HEK293T (cell line): Measurements from ENCODE around the gene ADGRG1.

Source experiments
- CTCF ChIA-PET: fragments of 350-600 bp; formaldehyde crosslinking; extraction: SDS; loops from one replicate; lab custom pipeline; 2021; ENCODE audit warnings: antibody characterized with exemption, inconsistent platforms; lab: Yijun Ruan, JAX
- POLR2A ChIA-PET: fragments of 350-600 bp; formaldehyde crosslinking; extraction: SDS; loops from one replicate; lab custom pipeline; 2020; ENCODE audit warnings: antibody characterized with exemption, inconsistent platforms; lab: Yijun Ruan, JAX
- DNase-seq: peaks from one replicate; pipeline ENCODE4 v3.0.0; 2012; ENCODE audit warnings: mixed read lengths; ENCODE audit errors: extremely low spot score
- ARNT ChIP-seq: fragments of 450-650 bp; IDR thresholded peaks from 2 replicates; pipeline ENCODE4 v1.6.1; 2017; ENCODE audit warnings: mild to moderate bottlenecking
- BHLHE40 ChIP-seq: fragments of 450-650 bp; IDR thresholded peaks from 2 replicates; pipeline ENCODE4 v1.6.1; 2016; ENCODE audit warnings: mild to moderate bottlenecking, moderate library complexity, borderline replicate concordance
- CTBP1 ChIP-seq: fragments of 450-650 bp; IDR thresholded peaks from 2 replicates; pipeline ENCODE4 v1.6.1; 2016; ENCODE audit warnings: borderline replicate concordance
- ELF4 ChIP-seq: fragments of 450-650 bp; IDR thresholded peaks from 2 replicates; pipeline ENCODE4 v1.6.1; 2017; ENCODE audit warnings: antibody characterized with exemption
- FOXA1 ChIP-seq: fragments of 450-650 bp; IDR thresholded peaks from 2 replicates; pipeline ENCODE4 v1.6.1; 2016; ENCODE audit warnings: mild to moderate bottlenecking
- FOXK2 ChIP-seq: fragments of 450-650 bp; IDR thresholded peaks from 2 replicates; pipeline ENCODE4 v1.6.1; 2016; ENCODE audit warnings: mild to moderate bottlenecking
- FOXM1 ChIP-seq: fragments of 450-650 bp; IDR thresholded peaks from 2 replicates; pipeline ENCODE4 v1.6.1; 2017; ENCODE audit warnings: mild to moderate bottlenecking, borderline replicate concordance
- HDGF ChIP-seq: fragments of 450-650 bp; IDR thresholded peaks from 2 replicates; pipeline ENCODE4 v1.6.1; 2017; ENCODE audit warnings: antibody characterized with exemption, borderline replicate concordance
- L3MBTL2 ChIP-seq: fragments of 450-650 bp; conservative IDR thresholded peaks from 2 replicates; pipeline ENCODE4 v1.6.1; 2016; ENCODE audit warnings: mild to moderate bottlenecking
- LEF1 ChIP-seq: fragments of 450-650 bp; IDR thresholded peaks from 2 replicates; pipeline ENCODE4 v1.6.1; 2017; ENCODE audit warnings: mild to moderate bottlenecking, borderline replicate concordance
- NFRKB ChIP-seq: fragments of 450-650 bp; IDR thresholded peaks from 2 replicates; pipeline ENCODE4 v1.6.1; 2016; ENCODE audit warnings: mild to moderate bottlenecking, moderate library complexity
- PKNOX1 ChIP-seq: fragments of 450-650 bp; IDR thresholded peaks from 2 replicates; pipeline ENCODE4 v1.6.1; 2016
- SP1 ChIP-seq: fragments of 450-650 bp; IDR thresholded peaks from 2 replicates; pipeline ENCODE4 v1.6.1; 2017
- SUZ12 ChIP-seq: fragments of 450-650 bp; IDR thresholded peaks from 2 replicates; pipeline ENCODE4 v1.6.1; 2016; ENCODE audit warnings: mild to moderate bottlenecking
- TARDBP ChIP-seq: fragments of 450-650 bp; IDR thresholded peaks from 2 replicates; pipeline ENCODE4 v1.6.1; 2016
- ZNF384 ChIP-seq: fragments of 450-650 bp; IDR thresholded peaks from 2 replicates; pipeline ENCODE4 v1.6.1; 2016

The ADGRG1 gene

GRCh38 chr16:57684626-57685358 is 56.4 kb downstream of the ADGRG1 start:
- TF ChIP-seq LEF1 (no peak), TARDBP (no peak), CTBP1 (no peak), FOXM1 (no peak), SUZ12 (no peak), FOXA1 (no peak), SP1 (no peak)
- DNase-seq: no peak
- ChIA-PET POLR2A (interaction anchor here (1.2 kb wide), 1 partner anchor 50 kb away, joined by 3 read pairs; no protein-coding TSS in a partner anchor), CTCF (no interaction called here)

GRCh38 chr16:57685633-57686032 is 57.2 kb downstream of the ADGRG1 start:
- POLR2A ChIA-PET: interaction anchor here (1.2 kb wide), 1 partner anchor 50 kb away, joined by 3 read pairs; no protein-coding TSS in a partner anchor
- TF ChIP-seq LEF1 (no peak), FOXM1 (no peak), BHLHE40 (no peak), HDGF (no peak), ARNT (no peak), SUZ12 (no peak), TARDBP (no peak), L3MBTL2 (no peak), FOXK2 (no peak), SP1 (no peak), PKNOX1 (no peak), CTBP1 (no peak), FOXA1 (no peak)

GRCh38 chr16:57686577-57686976 is 58.1 kb downstream of the ADGRG1 start:
- no peak for DNase-seq
- ChIA-PET POLR2A (interaction anchor here (0.9 kb wide), 1 partner anchor 301 kb away, joined by 3 read pairs; no protein-coding TSS in a partner anchor), CTCF (no interaction called here)
- no peak for TF ChIP-seq HDGF
- no peak for TF ChIP-seq FOXA1
- TF ChIP-seq SUZ12: no peak
- TF ChIP-seq ELF4: no peak
- no peak for TF ChIP-seq TARDBP
- TF ChIP-seq NFRKB: no peak
- TF ChIP-seq ARNT: no peak
- no peak for TF ChIP-seq FOXM1
- no peak for TF ChIP-seq L3MBTL2
- no peak for TF ChIP-seq SP1
- TF ChIP-seq FOXK2: no peak
- TF ChIP-seq CTBP1: no peak

More at GRCh38 chr16:57685633-57686032, 57.2 kb downstream of the ADGRG1 start:
- DNase-seq: no peak
- CTCF ChIA-PET: no interaction called here

- TF ChIP-seq BHLHE40: no peak
- no peak for TF ChIP-seq ARNT
- no peak for TF ChIP-seq FOXM1
- TF ChIP-seq FOXA1: no peak
- no peak for TF ChIP-seq CTBP1
- no peak for TF ChIP-seq HDGF
- TF ChIP-seq PKNOX1: no peak
- TF ChIP-seq ZNF384: no peak
- TF ChIP-seq FOXK2: no peak
- TF ChIP-seq NFRKB: no peak
- no peak for TF ChIP-seq ELF4
- TF ChIP-seq SP1: no peak
- no peak for TF ChIP-seq SUZ12
- no peak for TF ChIP-seq LEF1
- POLR2A ChIA-PET: no interaction called here
- DNase-seq: no peak
- CTCF ChIA-PET: no interaction called here
Measured at GRCh38 chr16:57687363-57687929, 59.0 kb downstream of the ADGRG1 start.

GRCh38 chr16:57688487-57688986 is 60.1 kb downstream of the ADGRG1 start:
- TF ChIP-seq FOXK2 (no peak), L3MBTL2 (no peak), PKNOX1 (no peak), HDGF (no peak), FOXM1 (no peak), BHLHE40 (no peak), SUZ12 (no peak), LEF1 (no peak), SP1 (no peak), ZNF384 (no peak)
- ChIA-PET POLR2A (no interaction called here), CTCF (no interaction called here)
- DNase-seq: no peak
